K562 (cell line): Measurements from ENCODE around the gene MRPL37. TPM values are rescaled to one million over a fixed set of nuclear protein-coding genes. Genes with fewer than 3 reads are reported as not detected.
A peak's percentile ranks its signal among the peaks of the same experiment; 100 is the strongest.

Experiments
- ARID2 ChIP-seq: fragments of 450-650 bp; IDR thresholded peaks from 2 replicates; pipeline ENCODE4 v1.6.1; 2017; ENCODE audit warnings: antibody characterized with exemption, mild to moderate bottlenecking
- ASH1L ChIP-seq: fragments of 450-650 bp; IDR thresholded peaks from 2 replicates; pipeline ENCODE4 v1.6.1; 2018; ENCODE audit warnings: borderline replicate concordance, mild to moderate bottlenecking, low read depth; ENCODE audit not compliant: partially characterized antibody
- CCAR2 ChIP-seq: fragments of 200-400 bp; formaldehyde crosslinking; IDR thresholded peaks from 2 replicates; pipeline ENCODE4 v1.6.1; 2017; ENCODE audit warnings: mild to moderate bottlenecking, low read depth, low read length
- CEBPB ChIP-seq: fragments of 450-650 bp; IDR thresholded peaks from 2 replicates; pipeline ENCODE4 v1.6.1; 2016; ENCODE audit warnings: missing genetic modification characterization, missing compliant biosample characterization
- CHD2 ChIP-seq: IDR thresholded peaks from 2 replicates; pipeline ENCODE4 v1.6.1; 2011; ENCODE audit warnings: low read depth, low read length
- HCFC1 ChIP-seq: IDR thresholded peaks from 2 replicates; pipeline ENCODE4 v1.6.1; 2012; ENCODE audit warnings: low read depth, low read length, improper control_type of control experiment
- HDAC2 ChIP-seq: fragments of 450-650 bp; IDR thresholded peaks from 2 replicates; pipeline ENCODE4 v1.6.1; 2016; ENCODE audit warnings: mild to moderate bottlenecking
- HNRNPK ChIP-seq: fragments of 200-400 bp; formaldehyde crosslinking; IDR thresholded peaks from one replicate; pipeline ENCODE4 v1.6.1; 2018; ENCODE audit warnings: mild to moderate bottlenecking, low read depth, low read length; ENCODE audit not compliant: poor library complexity, severe bottlenecking
- LCOR ChIP-seq: sonication (generic); formaldehyde crosslinking; IDR thresholded peaks from 2 replicates; pipeline ENCODE4 v1.8.0; 2022; ENCODE audit warnings: mild to moderate bottlenecking, missing genetic modification reagents
- NEUROD1 ChIP-seq: fragments of 150-350 bp; IDR thresholded peaks from 2 replicates; pipeline ENCODE4 v1.6.1; 2014; ENCODE audit warnings: borderline replicate concordance, low read length, low read depth; ENCODE audit not compliant: partially characterized antibody
- NFRKB ChIP-seq: fragments of 450-650 bp; IDR thresholded peaks from 2 replicates; pipeline ENCODE4 v1.6.1; 2016; ENCODE audit warnings: low read depth
- PCBP2 ChIP-seq: fragments of 200-400 bp; formaldehyde crosslinking; IDR thresholded peaks from 2 replicates; pipeline ENCODE4 v1.6.1; 2018; ENCODE audit warnings: low read length, low read depth, mild to moderate bottlenecking, moderate library complexity; ENCODE audit not compliant: poor library complexity, severe bottlenecking
- PHF21A ChIP-seq: fragments of 450-650 bp; IDR thresholded peaks from 2 replicates; pipeline ENCODE4 v1.6.1; 2017; ENCODE audit warnings: low read depth, borderline replicate concordance
- PHF8 ChIP-seq: fragments of 200-600 bp; sonication (generic); IDR thresholded peaks from 2 replicates; pipeline ENCODE4 v1.6.1; 2012; ENCODE audit warnings: mixed run types, mild to moderate bottlenecking, inconsistent platforms, low read length, moderate library complexity, borderline replicate concordance
- PRMT5 ChIP-seq: sonication (generic); formaldehyde crosslinking; IDR thresholded peaks from 2 replicates; pipeline ENCODE4 v1.5.0; 2020; ENCODE audit warnings: missing genetic modification reagents
- RBBP5 ChIP-seq: fragments of 200-600 bp; sonication (generic); IDR thresholded peaks from 2 replicates; pipeline ENCODE4 v1.6.1; 2012; ENCODE audit warnings: borderline replicate concordance, mild to moderate bottlenecking, low read length, control low read depth, inconsistent platforms; ENCODE audit not compliant: insufficient read depth, poor library complexity, severe bottlenecking
- U2AF2 ChIP-seq: fragments of 200-400 bp; formaldehyde crosslinking; optimal IDR thresholded peaks from 2 replicates; pipeline ENCODE3; 2017; ENCODE audit warnings: low read depth, mild to moderate bottlenecking, low read length
- ZBTB17 ChIP-seq: fragments of 450-650 bp; formaldehyde crosslinking; IDR thresholded peaks from 2 replicates; pipeline ENCODE4 v1.4.0; 2020; ENCODE audit warnings: mild to moderate bottlenecking
- ZNF12 ChIP-seq: sonication (generic); formaldehyde crosslinking; IDR thresholded peaks from 2 replicates; pipeline ENCODE4 v1.4.0; 2020; ENCODE audit warnings: mild to moderate bottlenecking, missing genetic modification reagents
- ZNF121 ChIP-seq: sonication (generic); formaldehyde crosslinking; conservative IDR thresholded peaks from 2 replicates; pipeline ENCODE4 v1.8.0; 2022; ENCODE audit warnings: missing genetic modification reagents
- ZNF134 ChIP-seq: fragments of 250-450 bp; sonication (Bioruptor Pico); conservative IDR thresholded peaks from 2 replicates; pipeline ENCODE4 v1.4.0; 2020
- ZNF316 ChIP-seq: fragments of 450-650 bp; IDR thresholded peaks from 2 replicates; pipeline ENCODE4 v1.6.1; 2016
- polyA plus RNA-seq, 8 experiments: library from polyadenylated mRNA; depleted of rRNA in 4 of 8; stranded (reverse) in 5 of 8; unstranded in 3 of 8; fragments of >200 nt; fragmentation: Nextera tagmentation in 2 of 8; fragmentation: Illumina TruSeq in 1 of 8; extraction: Ambion mirVana in 2 of 8; extraction: Trizol in 1 of 8; gene quantifications; 2 replicates each; pipeline versions ENCODE4 v1.2.1 to v1.2.3, GENCODE V29; 2011 to 2014; ENCODE audit warnings: inconsistent platforms in 1 of 8, missing spikeins in 1 of 8
- total RNA-seq, 7 experiments: library from RNA; depleted of rRNA in 6 of 7; stranded (reverse); fragments of >200 nt in 6 of 7; fragmentation: Illumina TruSeq in 2 of 7; extraction: Trizol in 2 of 7; gene quantifications; 2 replicates each; pipeline versions ENCODE4 v1.2.1 to v1.2.3, GENCODE V29; 2011 to 2021; ENCODE audit warnings: low replicate concordance in 1 of 7
- TF ChIP-seq, protein P1 (sequence below): fragments of 250-450 bp; sonication (Bioruptor Pico); IDR thresholded peaks from 2 replicates; pipeline ENCODE4 v1.8.0; 2021; ENCODE audit warnings: borderline replicate concordance, mild to moderate bottlenecking, moderate library complexity; ENCODE audit not compliant: poor library complexity, severe bottlenecking
- TF ChIP-seq, protein P2 (sequence below): fragments of 250-450 bp; sonication (Bioruptor Pico); IDR thresholded peaks from 2 replicates; pipeline ENCODE4 v1.6.1; 2021; ENCODE audit warnings: mild to moderate bottlenecking
- TF ChIP-seq, protein P3 (sequence below): fragments of 250-450 bp; sonication (Bioruptor Pico); IDR thresholded peaks from 2 replicates; pipeline ENCODE4 v1.4.0; 2020; ENCODE audit warnings: mild to moderate bottlenecking, moderate library complexity

The MRPL37 gene
- total and polyA plus RNA-seq, 9 of the 15 experiments (the other 6 are each of a cell fraction or from before 2014, with no cell fraction given): 52.2 to 303 (median 180) TPM

DNA sequence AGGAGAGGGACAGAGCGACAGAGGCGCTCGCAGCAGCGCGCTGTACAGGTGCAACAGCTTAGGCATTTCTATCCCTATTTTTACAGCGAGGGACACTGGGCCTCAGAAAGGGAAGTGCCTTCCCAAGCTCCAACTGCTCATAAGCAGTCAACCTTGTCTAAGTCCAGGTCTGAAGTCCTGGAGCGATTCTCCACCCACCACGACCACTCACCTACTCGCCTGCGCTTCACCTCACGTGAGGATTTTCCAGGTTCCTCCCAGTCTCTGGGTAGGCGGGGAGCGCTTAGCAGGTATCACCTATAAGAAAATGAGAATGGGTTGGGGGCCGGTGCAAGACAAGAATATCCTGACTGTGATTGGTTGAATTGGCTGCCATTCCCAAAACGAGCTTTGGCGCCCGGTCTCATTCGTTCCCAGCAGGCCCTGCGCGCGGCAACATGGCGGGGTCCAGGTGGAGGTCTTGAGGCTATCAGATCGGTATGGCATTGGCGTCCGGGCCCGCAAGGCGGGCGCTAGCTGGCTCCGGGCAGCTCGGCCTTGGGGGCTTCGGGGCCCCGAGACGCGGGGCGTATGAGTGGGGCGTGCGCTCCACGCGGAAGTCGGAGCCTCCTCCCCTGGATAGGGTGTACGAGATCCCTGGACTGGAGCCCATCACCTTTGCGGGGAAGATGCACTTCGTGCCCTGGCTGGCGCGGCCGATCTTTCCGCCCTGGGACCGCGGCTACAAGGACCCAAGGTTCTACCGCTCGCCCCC lies at the start of gene MRPL37, which contains the start of gene CYB5RL (continued):
- TF ChIP-seq U2AF2 (no peak), RBBP5 (peak; percentile 99), HNRNPK (no peak), ZBTB17 (0 out of 2 replicates have a peak, but pooled peaks have one; percentile 47), LCOR (CRISPR knock-in tag) (no peak; the same call in 1 of the 2 replicates), CHD2 (peak; percentile 77), ZNF121 (CRISPR knock-in tag) (no peak), ASH1L (peak; percentile 84), NFRKB (peak; percentile 94), HDAC2 (peak; percentile 72; the same call in 1 of the 2 replicates), ARID2 (peak; percentile 30; the same call in 1 of the 2 replicates), PHF21A (no peak), PHF8 (peak; percentile 98), NEUROD1 (peak; percentile 46), HCFC1 (peak; percentile 65), CCAR2 (no peak), PRMT5 (CRISPR knock-in tag) (0 out of 2 replicates have a peak, but pooled peaks have one; percentile 10), ZNF316 (0 out of 2 replicates have a peak, but pooled peaks have one; percentile 3), CEBPB (no peak), ZNF134 (CRISPR knock-in tag) (0 out of 2 replicates have a peak, but pooled peaks have one; percentile 18), PCBP2 (no peak), ZNF12 (CRISPR knock-in tag) (0 out of 2 replicates have a peak, but pooled peaks have one; percentile 65)
- TF ChIP-seq, protein P1, sequence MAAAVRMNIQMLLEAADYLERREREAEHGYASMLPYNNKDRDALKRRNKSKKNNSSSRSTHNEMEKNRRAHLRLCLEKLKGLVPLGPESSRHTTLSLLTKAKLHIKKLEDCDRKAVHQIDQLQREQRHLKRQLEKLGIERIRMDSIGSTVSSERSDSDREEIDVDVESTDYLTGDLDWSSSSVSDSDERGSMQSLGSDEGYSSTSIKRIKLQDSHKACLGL (CRISPR knock-in tag): no peak
- TF ChIP-seq, protein P2, sequence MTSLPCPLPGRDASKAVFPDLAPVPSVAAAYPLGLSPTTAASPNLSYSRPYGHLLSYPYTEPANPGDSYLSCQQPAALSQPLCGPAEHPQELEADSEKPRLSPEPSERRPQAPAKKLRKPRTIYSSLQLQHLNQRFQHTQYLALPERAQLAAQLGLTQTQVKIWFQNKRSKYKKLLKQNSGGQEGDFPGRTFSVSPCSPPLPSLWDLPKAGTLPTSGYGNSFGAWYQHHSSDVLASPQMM (CRISPR knock-in tag): no peak
- TF ChIP-seq, protein P3, sequence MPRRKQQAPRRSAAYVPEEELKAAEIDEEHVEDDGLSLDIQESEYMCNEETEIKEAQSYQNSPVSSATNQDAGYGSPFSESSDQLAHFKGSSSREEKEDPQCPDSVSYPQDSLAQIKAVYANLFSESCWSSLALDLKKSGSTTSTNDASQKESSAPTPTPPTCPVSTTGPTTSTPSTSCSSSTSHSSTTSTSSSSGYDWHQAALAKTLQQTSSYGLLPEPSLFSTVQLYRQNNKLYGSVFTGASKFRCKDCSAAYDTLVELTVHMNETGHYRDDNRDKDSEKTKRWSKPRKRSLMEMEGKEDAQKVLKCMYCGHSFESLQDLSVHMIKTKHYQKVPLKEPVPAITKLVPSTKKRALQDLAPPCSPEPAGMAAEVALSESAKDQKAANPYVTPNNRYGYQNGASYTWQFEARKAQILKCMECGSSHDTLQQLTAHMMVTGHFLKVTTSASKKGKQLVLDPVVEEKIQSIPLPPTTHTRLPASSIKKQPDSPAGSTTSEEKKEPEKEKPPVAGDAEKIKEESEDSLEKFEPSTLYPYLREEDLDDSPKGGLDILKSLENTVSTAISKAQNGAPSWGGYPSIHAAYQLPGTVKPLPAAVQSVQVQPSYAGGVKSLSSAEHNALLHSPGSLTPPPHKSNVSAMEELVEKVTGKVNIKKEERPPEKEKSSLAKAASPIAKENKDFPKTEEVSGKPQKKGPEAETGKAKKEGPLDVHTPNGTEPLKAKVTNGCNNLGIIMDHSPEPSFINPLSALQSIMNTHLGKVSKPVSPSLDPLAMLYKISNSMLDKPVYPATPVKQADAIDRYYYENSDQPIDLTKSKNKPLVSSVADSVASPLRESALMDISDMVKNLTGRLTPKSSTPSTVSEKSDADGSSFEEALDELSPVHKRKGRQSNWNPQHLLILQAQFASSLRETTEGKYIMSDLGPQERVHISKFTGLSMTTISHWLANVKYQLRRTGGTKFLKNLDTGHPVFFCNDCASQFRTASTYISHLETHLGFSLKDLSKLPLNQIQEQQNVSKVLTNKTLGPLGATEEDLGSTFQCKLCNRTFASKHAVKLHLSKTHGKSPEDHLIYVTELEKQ (CRISPR knock-in tag): no peak
